Embryonic facial prominence (tissue), 1 donor: ENCODE results near the gene ABHD18.
"Not testable (repeated sequence)": the region's sequence is repeated elsewhere in the genome, so short reads cannot be mapped to it uniquely, and the experiment has no call there.

ENCODE experiments used
- DNase-seq: peaks from one replicate; pipeline ENCODE4 v3.0.0-alpha.2; 2016; ENCODE audit errors: extremely low spot score

The ABHD18 gene

GRCh38 chr4:127965062-127965802, at the start of gene ABHD18, which contains the start of gene MFSD8:
Gene ABHD18 (plus strand): TSS chr4:127965406. CDS start chr4:127982956, 17,550 bp downstream.
Gene MFSD8 (minus strand): TSS chr4:127965173. CDS start chr4:127965133, 40 bp downstream.
- DNase-seq, result peak; percentile 92

DNA sequence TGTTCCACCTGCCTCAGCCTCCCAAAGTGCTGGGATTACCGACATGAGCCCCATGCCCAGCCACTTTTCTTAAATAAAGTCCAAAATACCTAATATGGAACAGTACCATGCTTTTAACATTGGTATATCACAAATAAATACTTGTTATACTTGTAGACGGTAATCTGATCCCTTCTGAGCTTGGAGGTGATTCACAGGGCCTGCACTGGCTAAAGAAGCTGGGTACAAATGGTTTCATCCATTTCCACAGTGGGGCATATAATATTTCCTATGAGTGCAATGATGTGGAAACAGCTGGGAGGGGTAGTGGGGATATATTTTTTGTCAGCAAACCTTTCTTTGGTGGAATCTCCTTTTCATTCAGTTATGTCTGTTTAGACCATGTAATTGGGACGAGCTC, 48.7 kb upstream of the ABHD18 start:
- DNase-seq, result no peak

GRCh38 chr4:127917151-127917550, 48.1 kb upstream of the ABHD18 start:
- DNase-seq, result no peak

DNA sequence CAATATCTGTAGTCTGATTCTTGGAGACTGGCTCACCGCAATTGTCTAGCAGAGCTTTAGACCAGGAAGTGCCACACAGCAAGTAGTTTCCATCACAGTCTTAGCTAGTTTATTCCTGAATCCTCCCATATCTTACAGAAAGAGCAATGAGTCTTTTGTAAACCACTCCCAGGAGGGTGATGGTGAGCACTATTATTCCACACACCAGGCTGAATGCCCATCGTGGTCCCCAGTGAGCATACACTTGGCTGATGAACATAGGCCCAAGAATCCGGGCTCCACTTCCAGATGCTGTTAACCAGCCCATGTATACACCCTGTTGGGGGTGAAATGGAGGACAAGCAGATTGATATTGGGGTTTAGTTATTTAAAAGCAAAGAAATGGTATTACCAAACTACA, 44.7 kb upstream of the ABHD18 start:
- no peak for DNase-seq

DNA sequence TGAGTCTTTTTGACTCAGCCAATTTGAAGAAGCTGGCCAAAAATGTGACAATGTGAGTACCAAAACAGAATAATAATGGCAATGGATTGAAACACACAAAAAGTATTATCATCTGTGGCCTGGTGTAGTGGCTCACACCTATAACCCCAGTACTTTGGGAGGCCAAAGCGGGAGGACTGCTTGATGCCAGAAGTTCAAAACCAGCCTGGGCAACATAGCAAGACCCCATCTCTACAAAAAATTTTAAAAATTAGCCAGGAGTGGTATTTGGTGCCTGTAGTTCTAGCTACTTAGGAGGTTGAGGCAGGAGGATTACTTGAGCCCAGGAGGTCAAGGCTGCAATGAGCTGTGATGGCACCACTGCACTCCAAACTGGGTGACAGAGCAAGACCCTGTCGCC, 43.0 kb upstream of the ABHD18 start:
- DNase-seq, result no peak

GRCh38 chr4:127925720-127926119, 39.5 kb upstream of the ABHD18 start:
- DNase-seq, result not testable (repeated sequence)

GRCh38 chr4:127930175-127930574, 35.0 kb upstream of the ABHD18 start:
- no peak for DNase-seq

DNA sequence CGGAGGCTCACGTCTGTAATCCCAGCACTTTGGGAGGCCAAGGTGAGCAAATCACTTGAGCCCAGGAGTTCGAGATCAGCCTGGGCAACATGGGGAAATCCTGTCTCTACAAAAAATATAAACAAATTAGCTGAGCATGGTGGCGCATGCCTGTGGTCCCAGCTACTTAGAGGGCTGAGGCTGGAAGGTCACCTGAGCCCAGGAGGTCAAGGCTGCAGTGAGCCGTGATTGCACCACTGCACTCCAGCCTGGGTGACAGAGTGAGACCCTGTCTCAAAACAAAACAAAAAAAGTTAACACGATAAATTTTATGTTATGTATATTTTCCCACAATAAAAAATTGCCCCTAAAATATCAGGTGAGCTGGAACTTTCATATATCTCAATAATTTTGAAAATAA, 33.4 kb upstream of the ABHD18 start:
- not testable (repeated sequence) for DNase-seq

DNA sequence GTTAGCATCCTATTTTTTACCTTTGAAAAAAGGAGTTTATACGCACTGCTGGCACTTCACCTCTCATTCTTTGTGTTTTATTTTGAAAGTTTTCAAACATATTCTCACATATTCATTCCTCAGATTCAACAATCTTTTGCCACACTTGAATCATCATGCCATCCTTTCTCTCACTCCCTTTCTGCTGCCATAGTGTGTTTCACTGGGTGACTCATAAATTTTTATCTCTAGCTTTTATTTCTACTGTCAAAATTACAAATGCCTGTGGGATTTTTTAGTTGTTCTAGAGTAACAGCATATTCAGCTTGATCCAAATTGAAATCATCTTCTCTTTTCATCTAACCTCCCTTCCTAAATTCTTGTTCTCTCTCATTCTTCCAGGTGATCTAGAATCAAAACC, 28.2 kb upstream of the ABHD18 start:
- DNase-seq, result no peak

DNA sequence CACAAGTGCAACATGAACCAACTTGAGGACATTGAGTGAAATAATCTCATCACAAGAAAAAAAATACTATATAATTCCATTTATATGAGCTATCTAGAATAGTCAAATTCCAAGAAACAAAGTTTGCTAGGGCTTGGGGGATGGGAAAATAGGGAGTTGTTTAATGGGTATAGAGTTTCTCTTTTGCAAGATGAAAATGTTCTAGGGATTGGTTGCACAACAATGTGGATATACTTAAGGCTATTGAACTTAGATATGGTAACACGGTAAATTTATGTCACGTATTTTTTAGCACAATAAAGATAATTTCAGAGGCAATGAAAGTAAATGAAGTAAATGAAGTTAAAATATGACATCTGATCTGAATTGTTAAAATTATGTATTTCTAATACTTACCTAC, 8.1 kb upstream of the ABHD18 start:
- DNase-seq, result no peak

GRCh38 chr4:127959794-127960193, 5.4 kb upstream of the ABHD18 start:
- DNase-seq, result no peak

- not testable (repeated sequence) for DNase-seq
These were observed 1.4 kb upstream of the ABHD18 start for GRCh38 chr4:127963633-127964398.

DNA sequence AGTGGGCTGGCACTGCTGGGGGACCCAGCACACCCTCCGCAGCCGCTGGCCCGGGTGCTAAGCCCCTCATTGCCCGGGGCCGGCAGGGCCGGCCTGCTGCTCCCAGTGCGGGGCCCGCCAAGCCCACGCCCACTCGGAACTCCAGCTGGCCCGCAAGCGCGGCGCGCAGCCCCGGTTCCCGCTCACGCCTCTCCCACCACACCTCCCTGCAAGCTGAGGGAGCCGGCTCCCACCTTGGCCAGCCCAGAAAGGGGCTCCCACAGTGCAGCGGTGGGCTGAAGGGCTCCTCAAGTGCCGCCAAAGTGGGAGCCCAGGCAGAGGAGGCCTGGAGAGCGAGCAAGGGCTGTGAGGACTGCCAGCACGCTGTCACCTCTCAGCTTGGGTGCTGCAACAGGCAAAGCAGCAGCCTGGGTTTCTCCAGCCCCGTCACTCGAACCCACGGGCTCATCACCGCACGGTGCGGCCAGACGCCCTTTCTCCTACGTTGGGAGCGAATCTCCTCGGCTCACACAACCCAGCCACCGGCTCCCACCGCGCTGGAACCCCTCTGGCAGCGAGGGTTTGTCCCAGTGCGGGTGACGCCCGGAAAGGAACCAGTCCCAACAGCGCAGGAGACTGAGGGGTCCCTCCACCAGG, 662 bp upstream of the ABHD18 start:
- DNase-seq, result not testable (repeated sequence)

DNA sequence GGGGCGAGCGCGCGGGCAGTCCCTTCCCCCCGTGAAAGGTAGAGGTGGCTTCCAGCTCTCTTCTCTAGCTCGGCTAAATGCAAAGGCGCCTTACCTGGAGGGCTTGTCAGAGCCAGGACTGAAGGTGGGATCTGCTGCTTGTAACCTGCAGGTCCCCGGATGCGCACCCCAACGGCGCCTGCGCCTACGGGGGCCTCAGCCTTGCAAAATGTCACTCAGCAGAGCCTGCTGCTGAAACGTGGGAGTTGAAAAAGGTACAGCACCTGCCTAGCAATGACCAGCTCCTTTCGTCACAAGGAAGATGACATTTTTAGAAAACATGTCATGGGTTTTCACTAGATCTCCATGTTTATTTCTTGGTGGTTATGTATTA, 583 bp downstream of the ABHD18 start:
- DNase-seq, result no peak

DNA sequence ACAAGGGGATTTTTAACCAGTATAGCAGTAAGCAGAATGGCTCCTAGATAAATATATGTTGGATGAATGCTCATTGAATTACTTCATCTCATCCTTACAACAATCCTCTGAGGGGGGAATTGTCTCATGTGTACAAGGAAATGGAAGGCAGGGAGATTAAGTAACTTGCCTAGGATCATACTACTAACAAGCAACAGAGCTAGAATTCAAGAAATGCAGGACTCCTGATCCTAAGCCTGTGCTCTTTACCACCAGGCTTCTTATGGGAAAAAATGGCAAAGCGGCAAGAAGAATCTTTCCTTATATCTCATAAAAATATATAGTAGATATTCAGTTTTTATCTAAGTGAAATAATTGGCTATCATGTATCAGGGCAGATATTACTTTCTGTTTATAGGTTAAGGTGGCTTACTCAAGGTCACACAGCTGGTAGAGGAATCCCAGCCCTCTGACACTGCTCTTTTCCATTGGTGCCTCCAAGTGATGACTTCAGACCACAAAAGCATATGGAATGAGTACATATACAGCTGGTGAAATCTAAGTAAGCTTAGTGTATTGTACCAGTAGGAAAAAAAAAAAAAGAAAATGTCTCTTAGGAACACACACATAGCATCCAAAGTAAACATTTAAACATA, 2.1 kb downstream of the ABHD18 start:
- DNase-seq, result no peak

- no peak for DNase-seq
These were observed 3.4 kb downstream of the ABHD18 start for GRCh38 chr4:127968586-127968985.

- not testable (repeated sequence) for DNase-seq
These were observed 5.7 kb downstream of the ABHD18 start for GRCh38 chr4:127970925-127971324.

GRCh38 chr4:127975121-127975770, 10.0 kb downstream of the ABHD18 start:
- DNase-seq, result no peak

DNA sequence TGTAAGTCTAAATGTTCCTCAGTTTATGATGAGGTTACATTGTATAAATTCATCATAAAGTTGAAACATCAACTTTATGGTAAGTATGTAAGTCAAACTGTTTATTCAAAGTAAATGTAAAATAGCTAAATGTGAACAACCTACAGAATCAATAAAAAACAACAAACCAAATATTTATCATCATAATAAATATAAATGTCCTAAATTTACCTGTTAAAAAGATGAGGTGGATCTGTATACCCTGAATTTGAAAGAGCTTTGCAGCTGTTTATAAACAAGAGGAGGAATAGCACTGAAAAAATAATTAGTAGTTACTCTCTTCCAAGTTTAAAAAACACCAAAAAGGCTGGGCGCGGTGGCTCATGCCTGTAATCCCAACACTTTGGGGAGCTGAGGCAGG, 13.7 kb downstream of the ABHD18 start:
- DNase-seq, result no peak

- DNase-seq, result no peak
These were observed 17.2 kb downstream of the ABHD18 start for GRCh38 chr4:127982445-127982844.

DNA sequence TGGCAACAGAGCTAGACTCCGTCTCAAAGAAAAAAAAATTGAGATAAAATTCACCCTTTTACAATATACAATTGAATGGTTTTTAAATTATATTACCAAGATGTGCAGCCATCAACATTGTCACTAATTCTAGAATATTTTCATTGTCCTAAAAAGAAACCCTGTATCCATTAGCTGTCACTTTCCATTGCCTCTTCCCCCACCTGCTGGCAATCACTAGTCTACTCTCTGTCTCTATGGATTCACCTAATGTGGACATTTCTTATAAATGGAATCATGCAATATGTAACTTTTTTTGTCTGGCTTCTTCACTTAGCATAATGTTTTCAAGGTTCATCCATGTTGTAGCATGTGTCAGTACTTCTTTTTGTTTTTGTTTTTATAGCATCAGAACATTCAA, 20.8 kb downstream of the ABHD18 start:
- no peak for DNase-seq

DNA sequence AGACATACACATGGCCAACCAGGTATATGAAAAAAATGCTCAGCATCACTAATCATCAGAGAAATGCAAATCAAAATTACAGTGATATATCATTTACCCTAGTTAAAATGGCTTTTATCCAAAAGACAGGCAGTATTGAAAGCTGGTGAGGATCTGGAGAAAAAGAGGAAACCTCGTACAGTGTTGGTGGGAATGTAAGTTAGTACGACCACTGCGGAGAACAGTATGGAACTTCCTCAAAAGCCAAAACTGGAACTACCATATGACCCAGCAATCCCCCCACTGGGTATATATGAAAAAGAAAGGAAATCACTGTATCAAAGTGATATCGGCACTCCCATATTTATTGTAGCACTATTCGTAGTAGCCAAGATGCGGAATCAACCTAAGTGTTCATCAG, 23.4 kb downstream of the ABHD18 start:
- no peak for DNase-seq
